Sigmoid colon (tissue), 4 donors: ENCODE measurements around the gene TGM4.

Experiments used
- CTCF ChIP-seq, 4 experiments: fragments of 450-650 bp in 3 of 4; fragments of 200-600 bp in 1 of 4; IDR thresholded peaks; one replicate each; pipeline ENCODE4 v1.5.1; 2016 to 2019; ENCODE audit warnings: antibody characterized with exemption in 4 of 4, mild to moderate bottlenecking in 3 of 4, moderate library complexity in 2 of 4
- EP300 ChIP-seq, 4 donors: sonication (generic); formaldehyde crosslinking; IDR thresholded peaks; one replicate each; pipeline ENCODE4 v1.6.1; 2017; ENCODE audit warnings: antibody characterized with exemption in 4 of 4
- POLR2A ChIP-seq, 2 donors: fragments of 450-650 bp; IDR thresholded peaks; one replicate each; pipeline ENCODE4 v1.6.1; 2016; ENCODE audit warnings: antibody characterized with exemption in 2 of 2, mild to moderate bottlenecking in 2 of 2, moderate library complexity in 2 of 2
- POLR2AphosphoS5 ChIP-seq, 4 donors: sonication (generic); formaldehyde crosslinking; IDR thresholded peaks; one replicate each; pipeline ENCODE4 v1.6.1; 2017; ENCODE audit warnings: antibody characterized with exemption in 4 of 4

DNA sequence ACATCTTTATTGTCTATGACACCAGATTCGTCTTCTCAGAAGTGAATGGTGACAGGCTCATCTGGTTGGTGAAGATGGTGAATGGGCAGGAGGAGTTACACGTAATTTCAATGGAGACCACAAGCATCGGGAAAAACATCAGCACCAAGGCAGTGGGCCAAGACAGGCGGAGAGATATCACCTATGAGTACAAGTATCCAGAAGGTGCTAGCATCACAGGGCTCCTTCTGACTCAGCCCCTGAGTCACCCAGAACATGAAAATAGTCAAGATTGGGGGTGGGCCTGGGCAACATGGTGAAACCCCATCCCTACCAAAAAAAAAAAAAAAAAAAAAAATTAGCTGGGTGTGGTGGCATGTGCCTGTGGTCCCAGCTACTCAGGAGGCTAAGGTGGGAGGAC, 32.6 kb downstream of the TGM4 start:
- TF ChIP-seq CTCF (IDR thresholded peaks at IDR 0.05), result no peak
- no peak for TF ChIP-seq POLR2A (IDR thresholded peaks at IDR 0.05)
- TF ChIP-seq POLR2AphosphoS5 (IDR thresholded peaks at IDR 0.05), result no peak
- TF ChIP-seq EP300 (IDR thresholded peaks at IDR 0.05), result no peak
